CD4-positive, alpha-beta T cell treated with Interleukin-4 for 4 hours (primary cell): ENCODE measurements around the gene CCNL2.
A peak's percentile ranks its signal among the peaks of the same experiment; 100 is the strongest.
"Not testable (repeated sequence)": the region's sequence is repeated elsewhere in the genome, so short reads cannot be mapped to it uniquely, and the experiment has no call there.

Experiments used
- DNase-seq: peaks from one replicate; pipeline ENCODE4 v3.0.0-alpha.2; 2020

CCNL2 gene

DNA sequence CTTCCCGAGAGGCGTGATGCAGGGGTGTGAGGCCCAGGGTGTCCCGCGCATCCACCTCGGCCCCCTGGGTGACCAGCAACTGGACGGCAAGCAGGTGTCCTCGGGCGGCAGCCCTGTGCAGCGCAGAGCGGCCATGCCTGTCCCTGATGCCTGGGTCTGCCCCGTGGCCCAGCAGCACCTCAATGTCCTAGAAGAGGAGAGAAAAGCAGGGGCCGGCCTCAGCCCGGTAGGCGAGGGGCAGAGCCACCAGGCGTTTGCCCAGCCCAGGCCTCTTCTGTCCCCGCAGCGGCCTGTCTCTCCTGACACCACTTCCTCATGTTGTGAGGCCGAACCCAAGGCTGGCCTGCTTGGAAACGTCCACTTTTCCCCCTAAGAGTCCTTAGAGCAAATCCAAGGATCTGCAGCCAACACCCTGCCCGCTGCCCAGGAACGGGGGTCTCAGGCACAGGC lies 20.3 kb upstream of the CCNL2 start:
- DNase-seq, result no peak

DNA sequence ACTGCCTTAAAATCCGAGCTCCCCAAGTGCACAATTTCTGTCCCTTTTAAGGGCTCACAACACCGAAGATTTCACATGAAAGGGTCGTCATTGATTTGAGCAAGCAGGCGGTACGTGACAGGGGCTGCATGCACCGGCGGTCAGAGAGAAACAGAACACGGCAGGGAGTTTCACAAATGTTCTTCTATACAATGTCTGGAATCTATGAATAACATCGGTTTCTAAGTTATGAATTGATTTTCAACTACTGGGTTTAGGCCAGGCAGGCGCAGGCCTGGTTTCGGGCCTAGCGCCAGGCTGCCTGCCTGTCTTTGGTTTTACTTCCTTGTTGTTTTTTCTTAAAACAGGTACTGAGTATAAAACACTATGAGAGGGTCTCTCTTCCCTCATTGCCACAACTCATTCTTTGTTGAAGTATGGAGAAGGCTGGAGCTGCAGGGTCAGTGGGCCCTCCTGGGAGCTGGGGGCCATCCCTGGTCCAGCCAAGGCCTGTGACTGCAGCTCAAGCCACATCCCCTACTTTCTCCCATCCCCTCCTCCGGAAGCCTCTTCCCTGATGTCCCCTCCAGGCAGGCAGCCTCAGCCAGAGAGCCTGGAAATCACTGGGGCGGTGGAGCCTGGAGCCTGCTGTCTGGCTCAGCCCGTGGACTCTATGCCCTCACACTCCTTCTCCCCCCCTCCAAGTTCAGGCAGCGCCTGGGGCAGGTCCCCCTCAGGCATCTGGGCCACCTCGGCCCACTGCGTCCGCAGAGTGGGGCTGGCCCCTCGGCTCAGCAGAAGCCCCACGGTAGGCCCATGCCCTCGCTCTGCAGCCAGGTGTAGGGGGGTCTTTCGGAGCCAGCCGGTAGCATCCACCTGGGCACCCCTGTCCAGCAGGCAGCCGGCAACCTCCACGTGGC lies 19.6 kb upstream of the CCNL2 start:
- DNase-seq, result no peak

DNA sequence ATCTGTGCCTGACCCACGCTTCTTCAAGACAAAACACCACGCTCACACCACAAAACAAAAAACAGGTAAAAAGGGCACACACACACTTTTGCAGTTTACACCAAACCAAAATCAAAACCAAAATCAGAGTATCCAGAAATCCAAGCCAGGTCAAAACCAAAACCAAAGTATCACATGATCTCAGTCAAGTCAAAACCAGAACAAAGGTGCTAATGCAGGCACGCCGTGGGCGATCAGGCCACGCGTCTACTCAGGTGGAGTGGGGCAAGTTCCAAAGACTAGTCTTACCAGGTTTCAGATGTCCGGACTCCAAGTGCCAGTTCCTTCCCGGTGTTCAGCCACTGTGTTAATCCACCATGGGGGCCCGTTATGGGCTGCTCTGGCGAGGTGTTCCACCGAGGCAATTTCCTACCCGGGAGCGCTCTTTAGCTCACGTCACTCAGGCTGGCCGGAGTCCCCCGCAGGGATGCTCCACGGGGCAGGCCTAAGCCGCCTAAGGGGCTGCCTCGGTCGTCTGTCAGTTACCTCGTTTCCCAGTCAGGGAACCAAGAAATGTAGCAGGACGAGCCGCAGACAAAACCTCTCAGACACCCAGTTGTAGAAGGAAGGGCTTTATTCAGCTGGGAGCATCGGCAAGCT lies 18.8 kb upstream of the CCNL2 start:
- not testable (repeated sequence) for DNase-seq

DNA sequence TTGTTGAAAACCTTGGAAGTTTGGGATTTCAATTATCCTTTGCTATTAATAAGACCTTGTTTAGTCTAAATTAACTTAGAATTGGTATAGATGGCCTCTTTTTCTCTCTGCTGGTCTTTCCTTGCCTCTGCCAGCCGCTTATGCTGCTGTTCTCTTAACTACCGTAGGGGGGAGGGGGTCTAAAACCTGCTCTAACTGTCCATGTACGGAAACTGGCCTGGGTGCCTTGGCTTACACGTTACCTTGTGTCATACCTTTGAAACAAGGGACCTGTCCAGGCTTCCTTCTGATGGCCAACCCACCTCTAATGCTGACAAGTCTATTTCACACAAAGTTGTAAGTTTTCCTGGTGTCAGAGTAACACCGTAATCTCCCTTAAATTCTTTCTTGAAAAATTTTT lies 18.3 kb upstream of the CCNL2 start:
- not testable (repeated sequence) for DNase-seq

DNA sequence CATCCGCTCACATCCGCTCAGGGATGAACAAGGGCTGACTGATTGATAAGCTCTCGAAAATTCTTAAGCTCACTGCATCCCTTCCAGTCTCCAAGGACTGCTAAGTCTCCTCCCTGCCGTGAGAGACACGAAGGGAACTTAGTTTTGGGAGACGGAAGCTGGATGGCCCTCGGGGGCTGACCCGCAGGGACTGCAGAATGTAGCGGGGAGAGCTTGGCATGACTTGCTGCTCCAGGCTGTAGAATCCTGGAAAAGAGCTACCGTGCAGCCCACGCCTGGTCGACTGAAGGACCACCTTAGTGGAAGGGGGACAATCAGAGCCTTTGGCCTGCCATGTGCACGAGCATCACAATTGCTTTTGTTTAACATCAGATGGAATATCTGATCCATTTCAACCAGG lies 16.6 kb upstream of the CCNL2 start:
- no peak for DNase-seq

DNA sequence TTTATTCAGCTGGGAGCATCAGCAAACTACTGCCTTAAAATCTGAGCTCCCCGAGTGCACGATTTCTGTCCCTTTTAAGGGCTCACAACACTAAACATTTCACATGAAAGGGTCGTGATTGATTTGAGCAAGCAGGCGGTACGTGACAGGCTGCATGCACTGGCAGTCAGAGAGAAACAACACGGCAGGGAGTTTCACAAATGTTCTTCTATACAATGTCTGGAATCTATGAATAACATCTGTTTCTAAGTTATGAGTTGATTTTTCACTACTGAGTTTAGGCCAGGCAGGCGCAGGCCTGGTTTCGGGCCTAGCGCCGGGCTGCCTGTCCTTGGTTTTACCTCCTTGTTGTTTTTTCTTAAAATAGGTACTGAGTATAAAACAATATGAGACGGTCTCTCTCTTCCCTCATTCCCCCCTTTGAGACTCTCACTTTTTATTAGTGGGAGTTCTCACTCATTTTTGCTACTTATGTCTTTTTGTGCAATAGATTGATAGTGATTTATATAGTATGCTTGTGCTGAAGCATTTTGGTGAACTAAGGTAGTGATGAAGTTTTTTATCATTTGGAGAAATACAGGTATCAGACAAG lies 13.3 kb upstream of the CCNL2 start:
- not testable (repeated sequence) for DNase-seq

DNA sequence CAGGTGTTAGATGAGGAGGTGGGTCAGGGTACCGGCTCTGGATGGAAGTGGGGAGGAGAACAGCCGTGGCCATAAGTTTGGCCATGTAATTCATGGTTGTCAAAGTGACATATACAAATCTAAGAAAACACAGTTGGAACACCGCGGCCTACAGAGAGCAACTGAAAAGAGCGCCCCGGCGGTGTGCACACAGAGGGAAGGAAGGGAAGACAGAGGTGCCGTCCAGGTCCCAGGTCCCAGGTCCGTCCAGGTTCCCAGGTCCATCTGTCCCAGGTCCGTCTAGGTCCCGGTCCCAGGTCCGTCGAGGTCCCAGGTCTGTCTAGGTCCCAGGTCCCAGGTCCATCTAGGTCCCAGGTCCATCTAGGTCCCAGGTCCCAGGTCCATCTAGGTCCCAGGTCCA lies 12.5 kb upstream of the CCNL2 start:
- DNase-seq, result no peak

DNA sequence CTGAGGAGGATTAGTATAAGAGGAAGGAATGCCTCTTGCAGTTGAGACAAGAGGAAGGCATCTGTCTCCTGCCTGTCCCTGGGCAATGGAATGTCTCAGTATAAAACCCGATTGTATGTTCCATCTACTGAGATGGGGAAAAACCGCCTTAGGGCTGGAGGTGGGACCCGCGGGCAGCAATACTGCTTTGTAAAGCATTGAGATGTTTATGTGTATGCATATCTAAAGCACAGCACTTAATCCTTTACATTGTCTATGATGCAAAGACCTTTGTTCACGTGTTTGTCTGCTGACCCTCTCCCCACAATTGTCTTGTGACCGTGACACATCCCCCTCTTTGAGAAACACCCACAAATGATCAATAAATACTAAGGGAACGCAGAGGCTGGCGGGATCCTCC lies 11.1 kb upstream of the CCNL2 start:
- not testable (repeated sequence) for DNase-seq

DNA sequence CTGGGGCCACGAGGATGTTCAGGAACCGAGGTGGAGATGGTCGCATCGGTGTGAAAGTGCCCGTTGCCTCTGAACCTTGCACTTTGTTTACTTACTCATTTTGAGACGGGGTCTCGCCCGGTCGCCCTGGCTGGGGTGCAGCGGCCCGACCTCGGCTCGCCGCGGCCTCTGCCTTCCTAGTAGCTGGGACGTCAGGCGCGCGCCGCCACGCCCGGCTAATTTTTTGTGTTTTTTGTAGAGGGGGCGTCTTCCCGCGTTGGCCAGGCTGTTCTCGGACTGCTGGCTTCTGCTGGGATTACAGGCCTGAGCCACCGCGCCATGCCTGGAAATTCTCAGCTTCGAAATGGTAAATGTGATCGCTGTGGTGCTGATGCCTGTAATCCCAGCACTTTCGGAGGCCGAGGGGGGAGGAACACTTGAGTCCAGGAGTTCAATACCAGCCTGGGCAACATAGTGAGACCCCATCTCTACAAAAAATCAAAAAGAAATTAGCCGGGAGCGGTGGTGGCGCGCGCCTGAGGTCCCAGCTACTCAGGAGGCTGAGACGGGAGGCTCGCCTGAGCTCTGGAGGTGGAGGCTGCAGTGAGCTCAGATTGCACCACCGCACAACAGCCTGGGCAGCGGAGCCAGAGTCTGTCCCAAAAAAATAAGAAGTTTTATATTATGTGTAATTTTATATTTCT lies 8.6 kb upstream of the CCNL2 start:
- no peak for DNase-seq

DNA sequence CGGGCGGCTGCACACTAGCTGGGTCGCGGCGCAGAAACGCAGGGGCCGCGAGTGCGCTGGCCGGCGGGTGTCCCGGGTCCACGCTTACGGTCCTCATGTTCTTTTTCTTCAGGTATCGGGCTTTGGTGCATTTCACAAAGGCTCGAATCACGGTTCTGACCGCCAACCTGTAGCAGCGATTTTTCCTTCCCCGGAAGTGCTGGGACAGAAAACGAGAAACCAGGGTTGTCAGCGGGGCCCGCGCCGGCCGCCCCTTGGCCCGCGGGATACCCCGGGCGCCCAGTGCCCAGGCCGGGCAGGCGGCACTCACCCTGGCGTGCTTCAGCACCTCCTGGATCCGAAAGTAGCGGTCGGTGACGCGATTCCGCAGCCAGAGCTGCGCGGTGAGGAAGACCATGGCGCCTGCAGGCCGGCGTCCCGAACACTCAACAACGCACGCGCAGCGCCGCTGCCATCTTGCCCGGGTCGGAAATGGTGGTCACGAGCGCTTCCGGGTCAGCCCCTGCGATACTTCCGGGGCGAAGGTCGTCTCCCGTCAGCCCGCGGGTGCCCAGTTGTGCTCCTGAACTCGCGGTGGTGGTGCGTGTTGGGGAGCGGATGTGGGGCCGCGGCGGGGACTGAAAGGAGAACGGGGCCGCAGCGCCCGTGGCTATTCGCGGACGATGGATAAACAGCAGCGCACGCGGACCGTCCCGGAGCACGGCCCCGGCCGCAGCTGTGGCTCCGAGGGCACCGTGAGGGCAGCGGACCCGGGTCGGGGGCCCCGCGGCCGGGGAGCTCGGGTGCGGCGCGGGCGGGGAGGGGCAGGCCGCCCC lies 7.9 kb upstream of the CCNL2 start, which contains the start of gene MRPL20:
MRPL20 (minus strand) TSS at position 473 of the 815 bp plus-strand sequence; CDS start at position 397, 76 bp downstream.
- peak; percentile 93 for DNase-seq

DNA sequence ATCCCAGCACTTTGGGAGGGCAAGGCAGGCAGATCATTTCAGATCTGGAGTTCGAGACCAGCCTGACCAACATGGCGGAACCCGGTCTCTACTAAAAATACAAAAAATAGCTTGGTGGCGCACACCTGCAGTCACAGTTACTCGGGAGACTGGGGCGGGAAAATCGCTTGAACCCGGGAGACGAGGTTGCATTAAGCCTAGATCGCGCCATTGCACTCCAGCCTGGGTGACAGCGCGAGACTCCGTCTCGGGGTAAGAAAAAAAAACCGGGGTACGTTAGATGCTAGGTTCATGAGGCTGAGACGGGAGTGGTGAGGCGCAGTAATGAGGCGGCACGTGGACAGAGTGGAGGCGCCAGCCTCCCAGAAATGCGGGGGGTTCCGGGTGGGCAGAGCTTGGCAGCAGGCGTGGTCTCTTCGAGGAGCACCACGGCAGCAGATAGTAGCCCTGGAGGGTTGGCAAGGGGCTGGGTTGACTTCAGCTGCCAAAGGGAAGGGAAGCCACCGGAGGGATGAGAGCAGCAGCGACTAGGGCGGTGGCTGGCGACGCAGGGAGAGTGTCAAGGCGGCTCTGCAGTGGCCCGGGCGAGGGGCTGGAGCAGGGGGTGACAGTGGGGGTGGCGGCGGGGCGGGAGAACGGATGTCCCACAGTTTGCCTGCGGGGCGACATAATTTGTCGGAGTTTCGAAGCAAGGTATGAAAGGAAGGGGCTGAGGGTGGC lies 7.1 kb upstream of the CCNL2 start:
- DNase-seq, result no peak

DNA sequence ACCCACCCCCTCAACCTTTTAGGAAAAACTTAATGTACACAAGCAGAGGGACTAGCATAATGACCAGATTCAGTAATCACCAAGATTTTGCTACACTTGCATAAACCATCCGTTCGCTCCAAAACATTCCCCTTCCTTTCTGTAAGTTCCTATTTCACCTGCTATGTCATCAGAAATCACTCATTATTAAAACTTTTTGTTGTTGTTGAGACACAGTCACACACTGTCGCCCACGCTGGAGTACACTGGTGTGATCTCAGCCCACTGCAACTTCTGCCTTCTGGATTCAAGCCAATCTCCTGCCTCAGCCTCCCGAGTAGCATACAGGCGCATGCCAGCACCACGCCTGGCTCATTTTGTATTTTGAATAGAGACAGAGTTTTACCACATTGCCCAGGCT lies 4.5 kb upstream of the CCNL2 start:
- no peak for DNase-seq

DNA sequence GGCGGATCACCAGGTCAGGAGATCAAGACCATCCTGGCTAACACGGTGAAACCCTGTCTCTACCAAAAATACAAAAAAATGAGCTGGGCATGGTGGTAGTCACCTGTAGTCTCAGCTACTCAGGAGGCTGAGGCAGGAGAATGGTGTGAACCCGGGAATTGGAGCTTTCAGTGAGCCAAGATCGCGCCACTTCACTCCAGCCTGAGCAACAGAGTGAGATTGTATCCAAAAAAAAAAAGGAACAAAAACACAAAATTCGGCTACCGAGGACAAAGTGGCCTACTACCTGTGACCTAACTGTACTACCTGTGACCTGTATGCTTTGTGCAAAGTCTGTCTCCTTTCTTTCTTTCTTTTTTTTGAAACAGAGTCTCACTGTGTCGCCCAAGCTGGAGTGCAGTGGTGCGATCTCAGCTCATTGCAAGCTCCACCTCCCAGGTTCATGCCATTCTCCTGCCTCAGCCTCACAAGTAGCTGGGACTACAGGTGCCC lies 3.8 kb upstream of the CCNL2 start:
- DNase-seq, result not testable (repeated sequence)

DNA sequence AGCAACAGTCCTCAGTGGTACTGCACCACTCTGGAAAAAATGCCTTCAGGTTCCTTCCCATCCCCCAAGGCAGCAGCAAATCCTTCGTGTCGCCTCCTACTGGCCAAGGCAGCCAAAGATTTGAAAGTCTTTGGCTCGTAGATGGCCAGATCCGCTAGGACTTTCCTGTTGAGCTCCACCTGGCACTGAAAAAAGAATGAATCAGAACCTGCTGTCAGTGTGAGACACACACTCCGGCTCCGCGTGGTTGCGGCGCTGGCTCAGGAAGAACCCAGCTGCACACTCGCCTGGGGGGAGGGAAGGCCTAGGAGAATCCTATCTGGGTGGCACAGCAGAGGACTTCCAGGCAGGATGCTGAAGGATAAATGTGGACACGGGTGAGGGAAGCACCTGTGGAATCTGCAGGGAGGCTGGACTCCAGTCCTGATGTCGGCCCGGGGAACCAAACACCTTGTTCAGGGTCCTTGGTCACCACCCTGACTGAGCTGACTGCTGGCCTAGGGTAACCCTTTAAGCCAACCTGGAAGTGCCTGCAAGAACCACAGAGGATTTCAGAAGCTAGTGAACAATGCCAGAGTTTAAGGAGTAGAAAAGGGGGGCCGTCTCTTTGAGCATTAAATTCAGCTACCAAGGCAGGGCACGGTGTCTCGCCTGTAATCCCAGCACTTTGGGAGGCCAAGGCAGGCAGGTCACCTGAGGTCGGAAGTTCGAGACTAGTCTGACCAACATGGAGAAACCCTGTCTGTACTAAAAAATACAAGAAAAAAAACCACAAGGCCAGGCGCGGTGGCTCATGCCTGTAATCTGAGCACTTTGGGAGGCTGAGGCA lies 3.2 kb upstream of the CCNL2 start:
- peak; percentile 19 for DNase-seq

DNA sequence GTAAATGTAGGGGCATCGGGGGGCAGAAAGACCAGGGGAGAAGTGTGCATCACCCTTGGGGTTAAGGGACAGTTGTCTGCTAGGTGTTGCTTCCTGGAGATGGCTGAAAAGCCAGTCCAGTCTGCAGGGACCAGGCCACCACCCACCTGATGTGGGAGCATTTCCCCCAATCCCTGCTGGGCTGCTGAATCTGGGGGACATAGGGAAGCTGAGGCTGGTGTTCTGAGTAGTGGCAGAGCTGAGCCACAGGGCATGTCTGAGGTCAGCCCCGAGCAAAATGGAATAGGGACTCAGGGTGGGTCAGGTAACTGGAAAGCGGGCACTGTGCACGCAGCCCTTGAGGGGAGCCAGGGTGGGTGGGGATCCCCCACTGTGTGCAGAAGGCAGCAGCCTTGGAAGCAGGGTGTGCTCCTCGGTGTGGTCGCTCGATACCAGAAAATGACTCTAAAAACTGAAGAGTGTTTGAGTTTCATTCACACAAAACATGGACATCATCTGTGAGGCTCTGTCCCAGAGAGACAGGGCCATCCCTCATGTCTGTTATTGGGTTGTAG lies 2.4 kb upstream of the CCNL2 start:
- DNase-seq, result no peak

DNA sequence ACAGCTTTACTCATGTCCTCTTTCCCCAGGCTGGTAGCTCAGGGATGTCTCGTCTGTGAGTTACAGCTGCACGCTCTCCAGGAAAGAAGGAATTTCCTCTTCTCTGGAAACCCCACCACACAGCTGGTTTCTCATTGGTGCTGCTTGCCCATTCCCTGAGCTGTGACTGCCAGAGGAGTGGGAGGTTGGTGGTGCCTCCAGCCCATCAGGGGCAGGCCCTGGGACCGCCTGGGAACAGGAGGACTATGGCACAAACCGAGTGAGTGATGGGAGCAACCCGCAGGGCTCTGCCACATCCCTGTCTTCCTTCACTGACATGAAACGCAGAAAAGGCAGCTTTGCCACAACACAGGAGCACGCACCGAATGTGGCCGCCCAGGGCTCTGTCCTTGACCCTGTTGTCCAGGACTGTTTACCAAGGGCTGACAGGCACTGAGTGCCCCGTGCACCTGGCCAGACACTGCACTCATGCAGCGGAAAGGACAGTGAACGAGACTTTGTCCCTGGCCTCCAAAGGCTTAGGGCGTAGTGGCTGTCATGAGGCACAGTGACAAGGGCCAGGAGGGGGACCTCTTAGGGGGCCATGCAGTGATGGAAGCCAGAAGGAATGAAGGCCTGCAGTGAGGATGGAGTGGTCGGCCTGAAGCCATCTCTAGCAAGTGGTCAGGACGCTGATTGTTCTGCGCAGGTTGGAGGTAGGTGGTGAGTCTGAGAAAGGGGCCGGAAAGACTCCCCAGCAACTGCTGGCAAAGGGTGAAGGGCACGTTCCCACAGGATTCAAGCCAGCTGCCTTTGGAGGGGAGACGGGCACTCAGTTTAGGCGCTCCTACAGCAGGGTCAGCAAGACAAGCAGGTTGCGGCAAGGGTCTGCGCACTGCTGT lies 1.7 kb upstream of the CCNL2 start:
- DNase-seq, result no peak

DNA sequence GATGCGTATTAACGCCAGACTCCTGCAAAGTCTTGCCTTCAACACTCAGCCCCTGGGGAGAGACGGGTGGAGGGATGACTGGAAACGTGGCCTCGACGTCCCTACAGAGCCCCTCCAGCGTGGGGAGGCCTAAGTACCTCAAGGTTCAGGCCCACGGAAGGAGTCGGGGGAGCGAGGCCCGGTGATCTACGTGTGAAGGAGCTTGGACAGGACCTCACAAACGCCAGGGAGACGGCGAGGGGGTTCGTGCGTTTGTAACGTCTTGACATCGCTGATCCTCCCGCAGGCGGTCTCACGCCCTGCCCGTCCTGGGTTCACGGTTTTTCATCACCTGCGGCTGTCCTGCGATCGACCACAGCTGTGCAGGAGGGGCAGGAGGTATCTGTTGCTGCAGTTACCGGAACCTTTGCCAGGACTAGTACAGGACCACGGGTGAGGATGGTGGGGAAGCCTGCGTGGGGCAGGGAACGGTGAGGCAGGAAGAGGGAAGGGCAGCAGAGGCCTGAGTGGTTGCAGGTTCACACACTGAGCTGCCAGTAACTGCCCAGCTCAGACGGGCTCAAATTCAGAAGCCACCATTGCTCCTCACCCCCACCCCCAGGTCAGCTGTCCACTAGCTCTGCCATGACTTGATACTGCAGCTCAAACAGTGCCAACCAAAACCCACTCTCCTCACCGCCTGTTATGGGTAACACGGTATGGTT lies 889 bp upstream of the CCNL2 start:
- no peak for DNase-seq

DNA sequence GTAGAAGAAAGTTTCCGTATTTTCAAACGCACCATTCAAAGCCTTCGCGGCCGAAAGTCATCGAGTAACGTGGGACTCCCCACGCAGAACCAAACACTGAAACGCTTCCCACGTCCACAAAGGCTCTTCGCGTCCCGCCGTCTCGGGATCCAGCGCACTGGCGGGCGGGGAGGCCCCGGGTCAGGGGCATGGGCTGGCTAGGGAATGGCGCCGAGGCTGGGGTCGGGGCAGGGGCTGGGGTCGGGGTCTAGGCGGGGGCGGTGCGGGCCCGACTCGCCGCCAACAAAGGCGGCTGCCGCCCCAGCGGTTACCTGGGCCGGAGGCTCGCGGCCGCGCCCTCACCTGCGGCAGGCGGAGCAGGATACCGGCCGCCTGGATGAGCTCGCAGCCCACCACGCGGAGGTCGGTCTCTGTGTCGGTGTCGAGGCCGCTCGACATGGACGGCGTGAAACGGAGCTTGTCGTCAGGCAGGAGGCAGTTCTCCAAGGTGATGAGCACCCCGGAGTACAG lies 403 bp downstream of the CCNL2 start:
- no peak for DNase-seq
